ENCODE results near the gene FSTL4.

DNA sequence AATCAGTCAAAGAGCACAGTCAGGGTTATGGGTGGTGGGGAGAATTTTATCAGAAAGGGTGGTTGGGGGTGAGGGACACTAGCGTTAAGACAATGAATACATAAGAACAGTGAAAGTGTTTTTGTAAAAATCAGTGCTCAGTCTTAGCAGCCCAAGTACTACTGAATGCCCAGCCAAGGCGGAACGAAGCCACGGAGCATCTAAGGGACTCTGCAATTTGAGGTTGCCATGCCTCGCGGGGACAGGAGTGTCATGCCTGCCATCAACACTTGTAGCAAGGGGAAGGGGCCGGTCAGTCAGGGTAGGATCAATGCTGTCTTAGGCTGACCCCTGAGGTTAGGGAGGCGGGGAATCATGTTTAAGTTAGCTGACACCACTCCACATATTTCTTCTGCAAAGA lies 13.3 kb downstream of the FSTL4 start:
- TF ChIP-seq, protein P1, sequence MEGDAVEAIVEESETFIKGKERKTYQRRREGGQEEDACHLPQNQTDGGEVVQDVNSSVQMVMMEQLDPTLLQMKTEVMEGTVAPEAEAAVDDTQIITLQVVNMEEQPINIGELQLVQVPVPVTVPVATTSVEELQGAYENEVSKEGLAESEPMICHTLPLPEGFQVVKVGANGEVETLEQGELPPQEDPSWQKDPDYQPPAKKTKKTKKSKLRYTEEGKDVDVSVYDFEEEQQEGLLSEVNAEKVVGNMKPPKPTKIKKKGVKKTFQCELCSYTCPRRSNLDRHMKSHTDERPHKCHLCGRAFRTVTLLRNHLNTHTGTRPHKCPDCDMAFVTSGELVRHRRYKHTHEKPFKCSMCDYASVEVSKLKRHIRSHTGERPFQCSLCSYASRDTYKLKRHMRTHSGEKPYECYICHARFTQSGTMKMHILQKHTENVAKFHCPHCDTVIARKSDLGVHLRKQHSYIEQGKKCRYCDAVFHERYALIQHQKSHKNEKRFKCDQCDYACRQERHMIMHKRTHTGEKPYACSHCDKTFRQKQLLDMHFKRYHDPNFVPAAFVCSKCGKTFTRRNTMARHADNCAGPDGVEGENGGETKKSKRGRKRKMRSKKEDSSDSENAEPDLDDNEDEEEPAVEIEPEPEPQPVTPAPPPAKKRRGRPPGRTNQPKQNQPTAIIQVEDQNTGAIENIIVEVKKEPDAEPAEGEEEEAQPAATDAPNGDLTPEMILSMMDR (IDR thresholded peaks at IDR 0.05), result no peak
- TF ChIP-seq POLR2A (IDR thresholded peaks at IDR 0.05), result no peak

Data from body of pancreas (tissue), 4 donors.